GM13977 (cell line): ENCODE measurements around the gene AURKA.

ENCODE experiments used
- DNase-seq: peaks from one replicate; pipeline ENCODE4 v3.0.0; 2012; ENCODE audit warnings: low spot score
- in situ Hi-C: fragments of 300-500 bp; cut with MboI; formaldehyde crosslinking; loops from one replicate; pipeline ENCODE4 v1.12.0; 2022; ENCODE audit warnings: low sequenced_read_pairs, low pct_unique_long_range_greater_than_20kb, mixed read lengths, inconsistent platforms; ENCODE audit not compliant: unreplicated experiment
- TF ChIP-seq, protein P1 (sequence below): IDR thresholded peaks from 2 replicates; pipeline ENCODE4 v1.5.1; 2012; ENCODE audit warnings: mild to moderate bottlenecking, control low read depth; ENCODE audit not compliant: insufficient read depth; ENCODE audit errors: extremely low read depth, missing control alignments

Gene AURKA

DNA sequence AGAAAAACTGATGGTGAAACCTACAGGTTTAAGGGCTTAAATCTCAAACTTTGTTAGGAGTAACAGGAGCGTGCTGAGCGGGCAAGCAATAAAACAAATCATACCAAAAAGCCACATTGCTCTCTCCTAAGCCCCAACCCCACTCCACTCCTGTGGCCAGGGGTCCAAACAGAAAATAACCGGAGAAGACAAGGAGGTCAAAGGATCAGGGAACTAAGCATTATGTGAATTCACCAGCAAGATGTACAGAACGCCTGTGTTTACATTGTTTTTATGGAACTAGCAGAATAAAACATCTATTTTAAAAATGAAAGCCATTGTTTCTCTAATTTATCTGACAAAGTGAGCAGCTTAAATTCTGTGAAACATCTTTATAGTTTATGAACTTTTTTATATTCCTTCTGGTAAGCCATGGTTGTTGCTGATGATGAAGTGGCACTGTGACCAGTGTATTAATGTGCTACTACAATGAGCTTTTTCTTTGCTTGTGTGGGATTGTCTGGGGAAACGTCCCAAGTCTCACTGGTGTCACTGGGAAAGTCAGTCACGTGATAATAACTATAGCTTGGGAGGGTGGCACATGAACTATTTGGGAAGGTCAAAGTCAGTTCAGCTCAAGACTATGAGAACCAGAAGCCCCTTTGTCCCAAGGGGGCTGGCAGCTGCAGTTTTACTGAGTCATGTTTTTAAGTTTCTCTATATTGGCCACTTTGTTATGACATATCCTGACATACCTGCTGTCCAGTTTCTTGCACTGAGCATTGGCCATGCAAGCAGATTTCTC lies 23.5 kb downstream of the AURKA start:
- TF ChIP-seq, protein P1, sequence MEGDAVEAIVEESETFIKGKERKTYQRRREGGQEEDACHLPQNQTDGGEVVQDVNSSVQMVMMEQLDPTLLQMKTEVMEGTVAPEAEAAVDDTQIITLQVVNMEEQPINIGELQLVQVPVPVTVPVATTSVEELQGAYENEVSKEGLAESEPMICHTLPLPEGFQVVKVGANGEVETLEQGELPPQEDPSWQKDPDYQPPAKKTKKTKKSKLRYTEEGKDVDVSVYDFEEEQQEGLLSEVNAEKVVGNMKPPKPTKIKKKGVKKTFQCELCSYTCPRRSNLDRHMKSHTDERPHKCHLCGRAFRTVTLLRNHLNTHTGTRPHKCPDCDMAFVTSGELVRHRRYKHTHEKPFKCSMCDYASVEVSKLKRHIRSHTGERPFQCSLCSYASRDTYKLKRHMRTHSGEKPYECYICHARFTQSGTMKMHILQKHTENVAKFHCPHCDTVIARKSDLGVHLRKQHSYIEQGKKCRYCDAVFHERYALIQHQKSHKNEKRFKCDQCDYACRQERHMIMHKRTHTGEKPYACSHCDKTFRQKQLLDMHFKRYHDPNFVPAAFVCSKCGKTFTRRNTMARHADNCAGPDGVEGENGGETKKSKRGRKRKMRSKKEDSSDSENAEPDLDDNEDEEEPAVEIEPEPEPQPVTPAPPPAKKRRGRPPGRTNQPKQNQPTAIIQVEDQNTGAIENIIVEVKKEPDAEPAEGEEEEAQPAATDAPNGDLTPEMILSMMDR = no peak
- no peak for DNase-seq
- in situ Hi-C loops = no loop called here

DNA sequence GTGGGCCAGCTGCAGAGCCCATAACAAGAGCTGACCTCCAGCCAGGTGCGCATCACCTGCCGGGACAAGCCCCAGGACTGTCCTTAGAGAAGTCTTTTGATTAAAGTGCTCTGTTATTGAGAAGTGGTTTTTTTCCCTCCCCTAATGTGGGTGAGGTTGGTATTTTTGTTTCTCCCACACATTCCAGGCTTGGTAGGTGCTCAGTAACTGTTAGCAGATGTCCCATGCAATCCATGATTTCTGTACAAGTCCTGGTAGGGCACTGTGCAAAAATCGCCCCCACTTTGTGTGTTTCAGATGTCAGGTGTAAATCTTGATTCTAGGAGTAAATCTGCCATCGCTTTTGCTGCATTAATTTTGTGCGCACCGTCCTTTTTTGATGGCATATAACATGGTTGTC lies 28.5 kb downstream of the AURKA start:
- no peak for DNase-seq
- TF ChIP-seq, protein P1 = no peak
- in situ Hi-C loops = no loop called here

DNA sequence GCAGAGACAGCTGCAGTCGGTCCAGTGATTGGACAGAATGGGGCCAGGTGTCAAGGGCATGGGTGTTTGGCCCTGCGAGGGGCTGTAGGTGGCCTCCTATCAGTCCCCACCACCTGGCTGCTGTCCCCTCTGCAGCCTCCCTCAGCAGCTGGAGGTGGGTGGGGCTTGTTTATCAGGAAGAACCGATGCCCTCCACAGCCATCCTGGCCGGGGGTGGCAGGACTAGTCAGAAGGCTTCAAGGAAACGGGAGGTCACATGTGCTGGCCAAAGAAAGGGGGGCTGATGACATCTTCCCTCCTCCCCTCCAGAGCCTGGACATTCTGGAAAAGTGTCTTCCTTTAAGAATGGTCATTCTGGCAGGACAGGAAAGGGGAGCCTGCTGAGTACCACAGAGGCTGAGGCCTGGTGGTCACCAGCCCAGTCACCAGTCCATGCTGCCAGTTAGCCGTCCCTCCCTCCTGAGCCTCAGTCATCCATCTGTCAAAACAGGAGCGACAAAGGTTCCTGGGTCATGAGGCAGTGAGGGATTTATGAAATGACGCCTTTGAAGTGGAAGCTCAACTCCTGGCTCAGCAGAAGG lies 29.1 kb downstream of the AURKA start:
- TF ChIP-seq, protein P1 = no peak
- in situ Hi-C loops = no loop called here
- DNase-seq = no peak

DNA sequence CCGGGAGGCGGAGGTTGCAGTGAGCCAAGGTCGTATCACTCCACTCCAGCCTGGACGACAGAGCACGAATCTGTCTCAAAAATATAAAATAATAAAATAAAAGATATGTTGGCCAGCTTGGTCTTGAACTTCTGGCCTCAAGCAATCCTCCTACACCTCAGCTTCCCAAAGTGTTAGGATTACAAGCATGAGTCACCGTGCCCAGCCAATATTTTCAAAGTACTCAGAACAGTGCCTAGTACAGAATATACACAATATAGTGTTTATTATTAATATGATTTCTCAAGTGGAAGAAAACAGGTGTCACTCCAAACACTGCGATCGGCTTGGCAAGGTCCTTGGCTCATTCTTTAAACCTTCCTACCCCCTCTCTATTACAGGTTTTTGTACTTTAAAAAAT lies 30.1 kb downstream of the AURKA start:
- DNase-seq = no peak
- TF ChIP-seq, protein P1 = no peak
- in situ Hi-C loops = no loop called here

DNA sequence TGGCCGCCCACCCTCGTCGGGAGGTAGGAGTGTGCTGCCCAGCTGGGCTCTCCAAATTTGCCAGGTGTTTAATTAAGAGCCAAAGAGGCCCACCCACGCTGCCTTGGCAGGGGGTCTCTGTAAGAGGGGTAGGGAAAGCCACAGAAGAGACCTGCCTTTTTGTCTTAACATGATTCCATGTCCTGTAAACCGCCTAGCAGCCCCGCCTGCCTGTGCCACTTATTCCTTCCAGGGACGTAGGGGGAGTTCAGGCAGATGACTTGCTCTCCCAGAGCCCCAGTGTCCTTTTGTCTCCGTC lies 31.2 kb downstream of the AURKA start:
- TF ChIP-seq, protein P1 = no peak
- in situ Hi-C loops = no loop called here
- no peak for DNase-seq

DNA sequence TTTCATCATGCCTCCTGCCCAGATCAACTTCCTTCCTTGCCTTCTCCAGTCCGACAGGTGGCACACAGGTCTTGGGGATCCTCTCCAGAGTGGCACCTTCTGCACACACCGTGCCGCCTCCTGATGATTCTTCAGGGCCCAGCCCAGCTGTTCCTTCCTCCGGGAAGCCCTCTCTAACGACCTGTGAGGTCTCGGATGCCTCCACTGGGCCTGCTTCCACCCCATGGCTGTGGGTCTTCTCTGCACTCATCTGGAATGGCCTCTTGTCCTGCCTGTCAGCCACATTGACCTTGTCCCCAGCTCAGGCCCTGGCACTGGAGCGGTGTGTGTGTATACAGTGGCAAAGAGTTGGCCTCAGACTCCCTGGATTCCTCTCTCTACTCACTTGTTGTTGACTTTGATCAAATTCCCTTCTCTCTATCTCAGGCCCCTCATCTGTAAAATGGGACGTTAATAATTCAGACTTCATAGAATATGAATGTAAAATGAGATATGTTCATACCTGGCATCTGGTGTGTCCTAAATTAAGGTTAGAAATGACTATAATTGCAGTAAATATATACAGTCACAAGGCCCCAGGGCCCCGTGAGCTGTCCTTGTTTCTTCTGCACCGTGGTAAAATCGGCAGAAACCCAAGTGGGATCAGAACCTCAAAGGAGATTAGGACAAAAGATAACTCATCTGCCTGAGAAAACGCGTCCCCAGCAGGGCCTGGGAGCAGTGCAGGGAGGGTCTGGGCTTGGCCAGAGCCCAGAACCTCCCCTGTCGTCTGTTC lies 31.7 kb downstream of the AURKA start:
- in situ Hi-C loops = no loop called here
- TF ChIP-seq, protein P1 = no peak
- no peak for DNase-seq
